ENCODE data around the gene MYO1H. TPM values are rescaled to one million over a fixed set of nuclear protein-coding genes. Genes with fewer than 3 reads are reported as not detected.

Gene MYO1H
- total RNA-seq (not detected), polyA plus RNA-seq (ENCODE audit: insufficient read depth in 1 of 8, insufficient read length in 8 of 8, low replicate concordance in 1 of 8) (under 1 TPM in 7 of 8 donors, not detected in 1; 0.04 to 0.35 (median 0.14) TPM)
- long read RNA-seq, donor 1 = 0 reads
- long read RNA-seq, donor 2 = 0 reads
- long read RNA-seq, donor 3, partial matches to known transcripts = 0 of 7 reads
- long read RNA-seq, donor 3, other reads (novel, unspliced or antisense) = 7 of 7 reads
- long read RNA-seq, donor 4 = 0 reads
- long read RNA-seq, donor 5 = 0 reads
- long read RNA-seq, donor 6 = 0 reads
- long read RNA-seq, donor 7 = 0 reads
- long read RNA-seq, donor 8 = 0 reads
- long read RNA-seq, donor 9 = 0 reads
- long read RNA-seq, donor 10, partial matches to known transcripts = 8 of 8 reads
- long read RNA-seq, donor 10, other reads (novel, unspliced or antisense) = 0 of 8 reads
- long read RNA-seq, donor 11 = 0 reads

GRCh38 chr12:109347589-109347988 is at the start of gene MYO1H:
MYO1H (plus strand) TSS chr12:109347900; CDS start chr12:109347961, 61 bp downstream.
- WGBS (ENCODE audit: insufficient coverage) = 100% methylated on average over 1 of the region's 8 CpGs

GRCh38 chr12:109299849-109300248 is 47.9 kb upstream of the MYO1H start:
- Histone ChIP-seq H3K9me3 (replicated peaks; ENCODE audit: control insufficient read depth, low read depth, low read length) (no peaks in the 10 kb centered on the region), H3K4me1 (ENCODE audit: control insufficient read depth, insufficient read depth, low read length) (no peaks in the 10 kb centered on the region), H3K27me3 (ENCODE audit: control insufficient read depth, insufficient read depth, low read length) (peaks cover 18% of the 10 kb centered on the region), H3K36me3 (ENCODE audit: control insufficient read depth, insufficient read depth, low read length) (no peaks in the 10 kb centered on the region), H3K4me3 (ENCODE audit: low read length) (no peak overlapping the region), H3K27ac (ENCODE audit: low read length) (no peak overlapping the region)
- WGBS (ENCODE audit: insufficient coverage) = 78% methylated on average over 6 of the region's 7 CpGs
- no peak for DNase-seq

More at GRCh38 chr12:109347589-109347988, at the start of gene MYO1H:
- H3K36me3 ChIP-seq (ENCODE audit: control insufficient read depth, insufficient read depth, low read length) = no peaks in the 10 kb centered on the region
- no peak within 1 kb of the TSS for H3K27ac ChIP-seq (ENCODE audit: low read length)
- no peaks in the 10 kb centered on the region for H3K27me3 ChIP-seq (ENCODE audit: control insufficient read depth, insufficient read depth, low read length)
- H3K9me3 ChIP-seq (replicated peaks; ENCODE audit: control insufficient read depth, low read depth, low read length) = no peaks in the 10 kb centered on the region
- no peak within 1 kb of the TSS for H3K4me3 ChIP-seq (ENCODE audit: low read length)
- no peak for DNase-seq
- no peaks in the 10 kb centered on the region for H3K4me1 ChIP-seq (ENCODE audit: control insufficient read depth, insufficient read depth, low read length)

DNA sequence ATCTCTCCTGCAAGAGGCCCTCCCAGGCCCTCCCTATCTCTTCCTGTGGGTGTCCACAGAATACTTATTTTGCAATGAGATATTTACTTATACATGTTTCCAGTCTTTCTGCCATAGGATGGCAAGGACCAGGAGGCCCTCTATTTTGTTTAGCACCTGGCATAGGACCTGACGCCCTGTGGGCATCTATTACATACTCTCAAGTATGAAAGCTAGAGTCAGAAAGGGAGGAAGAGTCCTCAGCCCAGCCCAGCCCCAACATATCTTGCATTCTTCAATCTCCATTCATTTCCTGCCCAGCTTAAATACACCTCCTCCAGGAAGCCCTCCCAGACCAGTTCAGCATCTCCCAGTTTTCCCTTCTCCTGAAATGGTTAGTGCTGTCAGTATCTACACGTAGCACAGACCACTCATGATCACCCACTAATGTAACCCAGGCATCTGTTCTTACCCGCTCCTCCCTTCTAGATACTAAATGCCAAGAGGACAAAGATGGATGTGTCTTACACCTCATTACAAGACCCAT is 46.0 kb upstream of the MYO1H start:
- no peaks in the 10 kb centered on the region for H3K36me3 ChIP-seq (ENCODE audit: control insufficient read depth, insufficient read depth, low read length)
- 71% methylated on average over 2 of the region's 3 CpGs for WGBS (ENCODE audit: insufficient coverage)
- H3K27me3 ChIP-seq (ENCODE audit: control insufficient read depth, insufficient read depth, low read length) = peaks cover 30% of the 10 kb centered on the region
- H3K4me1 ChIP-seq (ENCODE audit: control insufficient read depth, insufficient read depth, low read length) = no peaks in the 10 kb centered on the region
- no peaks in the 10 kb centered on the region for H3K9me3 ChIP-seq (replicated peaks; ENCODE audit: control insufficient read depth, low read depth, low read length)
- DNase-seq = no peak
- H3K27ac ChIP-seq (ENCODE audit: low read length) = no peak overlapping the region
- no peak overlapping the region for H3K4me3 ChIP-seq (ENCODE audit: low read length)

DNA sequence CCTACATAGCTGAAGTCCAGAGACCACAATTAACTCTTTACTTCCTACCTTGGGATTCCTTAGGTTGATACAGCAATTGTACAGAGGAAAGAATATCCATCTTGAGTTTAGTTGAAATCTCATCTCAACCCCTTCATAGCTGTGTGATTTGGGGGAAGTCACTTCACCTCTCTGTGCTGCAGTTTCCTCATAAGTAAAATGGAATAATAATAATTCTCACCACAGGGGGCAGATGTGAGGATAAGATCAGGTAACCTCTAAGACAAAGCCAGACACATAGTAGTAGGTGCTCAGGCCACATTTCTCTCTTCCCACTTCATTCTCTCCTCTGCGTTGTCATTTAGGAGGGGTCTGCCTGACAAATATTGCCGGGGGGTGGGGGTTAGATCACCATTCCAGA is 45.3 kb upstream of the MYO1H start:
- no CpG with 5 or more reads among the region's 2 CpGs for WGBS (ENCODE audit: insufficient coverage)
- no peak overlapping the region for H3K4me3 ChIP-seq (ENCODE audit: low read length)
- H3K27me3 ChIP-seq (ENCODE audit: control insufficient read depth, insufficient read depth, low read length) = peaks cover 37% of the 10 kb centered on the region
- no peaks in the 10 kb centered on the region for H3K9me3 ChIP-seq (replicated peaks; ENCODE audit: control insufficient read depth, low read depth, low read length)
- no peaks in the 10 kb centered on the region for H3K36me3 ChIP-seq (ENCODE audit: control insufficient read depth, insufficient read depth, low read length)
- H3K27ac ChIP-seq (ENCODE audit: low read length) = no peak overlapping the region
- H3K4me1 ChIP-seq (ENCODE audit: control insufficient read depth, insufficient read depth, low read length) = no peaks in the 10 kb centered on the region
- DNase-seq = no peak

DNA sequence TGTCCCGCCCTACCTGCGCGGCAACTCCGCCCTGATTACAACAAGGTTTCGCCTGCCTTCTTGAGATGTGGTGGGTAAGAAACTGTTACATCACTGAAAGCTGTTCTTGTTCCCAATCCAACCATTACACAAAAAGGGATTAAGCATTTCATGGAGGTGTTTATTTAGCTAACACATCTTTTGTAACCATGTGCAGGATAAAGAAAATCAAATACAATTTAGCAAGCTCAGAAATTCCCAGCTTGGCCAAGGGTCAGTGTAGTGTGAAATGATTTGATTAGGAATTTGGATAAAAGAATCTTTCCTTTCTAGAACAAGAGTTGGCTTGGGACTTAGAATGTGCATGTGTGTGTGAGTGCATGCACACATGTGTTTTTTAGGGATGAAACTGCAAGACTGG is 44.9 kb upstream of the MYO1H start:
- no peaks in the 10 kb centered on the region for H3K9me3 ChIP-seq (replicated peaks; ENCODE audit: control insufficient read depth, low read depth, low read length)
- H3K36me3 ChIP-seq (ENCODE audit: control insufficient read depth, insufficient read depth, low read length) = no peaks in the 10 kb centered on the region
- no peak for DNase-seq
- peaks cover 41% of the 10 kb centered on the region for H3K27me3 ChIP-seq (ENCODE audit: control insufficient read depth, insufficient read depth, low read length)
- WGBS (ENCODE audit: insufficient coverage) = no CpG with 5 or more reads among the region's 5 CpGs
- no peaks in the 10 kb centered on the region for H3K4me1 ChIP-seq (ENCODE audit: control insufficient read depth, insufficient read depth, low read length)
- no peak overlapping the region for H3K4me3 ChIP-seq (ENCODE audit: low read length)
- H3K27ac ChIP-seq (ENCODE audit: low read length) = no peak overlapping the region

GRCh38 chr12:109304485-109304884 is 43.2 kb upstream of the MYO1H start:
- Histone ChIP-seq H3K27ac (ENCODE audit: low read length) (no peak overlapping the region), H3K27me3 (ENCODE audit: control insufficient read depth, insufficient read depth, low read length) (peaks cover 52% of the 10 kb centered on the region), H3K36me3 (ENCODE audit: control insufficient read depth, insufficient read depth, low read length) (no peaks in the 10 kb centered on the region), H3K4me1 (ENCODE audit: control insufficient read depth, insufficient read depth, low read length) (peaks cover 5% of the 10 kb centered on the region), H3K9me3 (replicated peaks; ENCODE audit: control insufficient read depth, low read depth, low read length) (no peaks in the 10 kb centered on the region), H3K4me3 (ENCODE audit: low read length) (no peak overlapping the region)
- DNase-seq = no peak
- WGBS (ENCODE audit: insufficient coverage) = 9% methylated on average over 4 of the region's 8 CpGs

DNA sequence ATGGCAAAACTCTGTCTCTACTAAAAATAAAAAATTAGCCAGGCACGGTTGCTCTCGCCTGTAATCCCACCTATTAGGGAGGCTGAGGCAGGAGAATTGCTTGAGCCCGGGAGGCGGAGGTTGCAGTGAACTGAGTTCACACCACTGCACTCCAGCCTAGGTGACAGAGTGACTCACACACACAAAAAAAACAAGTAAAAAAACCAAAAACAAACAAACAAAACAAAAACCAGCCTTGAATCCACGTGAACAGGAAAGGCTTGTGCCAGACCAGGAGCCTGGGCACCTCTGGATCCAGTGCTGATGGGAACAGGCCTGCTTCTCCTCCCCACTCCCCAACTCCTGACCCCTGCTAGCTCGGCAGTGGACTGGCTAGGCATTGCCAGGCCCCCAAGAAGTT is 42.2 kb upstream of the MYO1H start:
- Histone ChIP-seq H3K4me3 (ENCODE audit: low read length) (no peak overlapping the region), H3K27ac (ENCODE audit: low read length) (no peak overlapping the region), H3K9me3 (replicated peaks; ENCODE audit: control insufficient read depth, low read depth, low read length) (no peaks in the 10 kb centered on the region), H3K36me3 (ENCODE audit: control insufficient read depth, insufficient read depth, low read length) (no peaks in the 10 kb centered on the region), H3K27me3 (ENCODE audit: control insufficient read depth, insufficient read depth, low read length) (peaks cover 59% of the 10 kb centered on the region), H3K4me1 (ENCODE audit: control insufficient read depth, insufficient read depth, low read length) (peaks cover 11% of the 10 kb centered on the region)
- no peak for DNase-seq
- 33% methylated on average over 1 of the region's 6 CpGs for WGBS (ENCODE audit: insufficient coverage)

- peaks cover 60% of the 10 kb centered on the region for H3K27me3 ChIP-seq (ENCODE audit: control insufficient read depth, insufficient read depth, low read length)
- 32% methylated on average over 7 of the region's 9 CpGs for WGBS (ENCODE audit: insufficient coverage)
- no peak overlapping the region for H3K4me3 ChIP-seq (ENCODE audit: low read length)
- peaks cover 11% of the 10 kb centered on the region for H3K4me1 ChIP-seq (ENCODE audit: control insufficient read depth, insufficient read depth, low read length)
- no peaks in the 10 kb centered on the region for H3K9me3 ChIP-seq (replicated peaks; ENCODE audit: control insufficient read depth, low read depth, low read length)
- no peaks in the 10 kb centered on the region for H3K36me3 ChIP-seq (ENCODE audit: control insufficient read depth, insufficient read depth, low read length)
- no peak for DNase-seq
- no peak overlapping the region for H3K27ac ChIP-seq (ENCODE audit: low read length)
These were observed 40.6 kb upstream of the MYO1H start for GRCh38 chr12:109307051-109307450.

- no peak for DNase-seq
- 1% methylated on average over 26 of the region's 43 CpGs for WGBS (ENCODE audit: insufficient coverage)
- no peaks in the 10 kb centered on the region for H3K36me3 ChIP-seq (ENCODE audit: control insufficient read depth, insufficient read depth, low read length)
- H3K9me3 ChIP-seq (replicated peaks; ENCODE audit: control insufficient read depth, low read depth, low read length) = no peaks in the 10 kb centered on the region
- peaks cover 11% of the 10 kb centered on the region for H3K4me1 ChIP-seq (ENCODE audit: control insufficient read depth, insufficient read depth, low read length)
- peak within 1 kb of the TSS; percentile 37 for H3K4me3 ChIP-seq (ENCODE audit: low read length)
- peaks cover 64% of the 10 kb centered on the region for H3K27me3 ChIP-seq (ENCODE audit: control insufficient read depth, insufficient read depth, low read length)
- H3K27ac ChIP-seq (ENCODE audit: low read length) = no peak within 1 kb of the TSS
These were observed 38.9 kb upstream of the MYO1H start, which contains the start of gene FOXN4 for GRCh38 chr12:109308534-109309380. FOXN4 (minus strand) TSS chr12:109309284; CDS start chr12:109308321, 963 bp downstream.

Measured in muscle of leg (tissue), 16 donors.